ENCODE results near the gene CAPZA2. TPM values are rescaled to one million over a fixed set of nuclear protein-coding genes. Genes with fewer than 3 reads are reported as not detected.
A peak's percentile ranks its signal among the peaks of the same experiment; 100 is the strongest.

Gene CAPZA2
- polyA plus RNA-seq, 2 of the 4 experiments (the other 2 are of a cell fraction), result 151 to 213 TPM

- CTCF ChIA-PET, result interaction anchor here (0.6 to 1.5 kb wide), 2 partner anchors 18 to 474 kb away, joined by 4 read pairs; no protein-coding TSS in a partner anchor
- FAIRE-seq, result no peak
- Histone ChIP-seq H3K4me3 (no peak overlapping the region), H3K4me2 (no peak overlapping the region), H3K4me1 (no peaks in the 10 kb centered on the region), H3K27ac (no peak overlapping the region), H3K9me3 (no peaks in the 10 kb centered on the region)
- TF ChIP-seq CHD4 (IDR thresholded peaks at IDR 0.05; ENCODE audit: borderline replicate concordance) (no peak), HOXB5 (CRISPR knock-in tag; IDR thresholded peaks at IDR 0.05) (no peak), ZSCAN20 (CRISPR knock-in tag; IDR thresholded peaks at IDR 0.05) (no peak), RAD21 (conservative IDR thresholded peaks at IDR 0.05 in 1 of 2, IDR thresholded peaks at IDR 0.05 in 1 of 2) (peak in 1 of 2 experiments; percentile 21; a peak in 2 of 5 replicates), ZC3H11A (IDR thresholded peaks at IDR 0.05) (no peak), NR3C1 (IDR thresholded peaks at IDR 0.05) (no peak), SREBF2 (IDR thresholded peaks at IDR 0.05) (no peak), CTCF (IDR thresholded peaks at IDR 0.05) (0 out of 3 replicates have a peak, but pooled peaks have one; percentile 10)
- DNase-seq (ENCODE audit: low read depth in 1 of 2, low spot score in 1 of 2), result no peak
- 0 out of 6 replicates have a peak, but pooled peaks of 1 of the 2 experiments have one; percentile 36 for ATAC-seq
- POLR2A ChIA-PET, result no interaction called here
- 80% methylated on average over 4 of the region's 4 CpGs for WGBS (ENCODE audit: missing lambda C conversion rate)
Observed at GRCh38 chr7:116828281-116828680, 34.1 kb upstream of the CAPZA2 start.

GRCh38 chr7:116829041-116829440 is 33.3 kb upstream of the CAPZA2 start:
- FAIRE-seq (no peak), DNase-seq (ENCODE audit: low read depth in 1 of 2, low spot score in 1 of 2) (no peak), ATAC-seq (no peak)
- Histone ChIP-seq H3K4me1 (no peaks in the 10 kb centered on the region), H3K9me3 (no peaks in the 10 kb centered on the region), H3K4me3 (no peak overlapping the region), H3K4me2 (no peak overlapping the region), H3K27ac (no peak overlapping the region)
- WGBS (ENCODE audit: missing lambda C conversion rate), result 83% methylated on average over 3 of the region's 3 CpGs
- CTCF ChIA-PET, result interaction anchor here (1.5 kb wide), 1 partner anchor 19 kb away, joined by 4 read pairs; no protein-coding TSS in a partner anchor
- POLR2A ChIA-PET, result no interaction called here
- TF ChIP-seq REST (IDR thresholded peaks at IDR 0.05) (no peak), EHF (CRISPR knock-in tag; IDR thresholded peaks at IDR 0.05) (no peak), EP300 (IDR thresholded peaks at IDR 0.05) (no peak), HDAC2 (IDR thresholded peaks at IDR 0.05) (no peak), PHF8 (IDR thresholded peaks at IDR 0.05; ENCODE audit: borderline replicate concordance, low read depth) (no peak), BCL3 (IDR thresholded peaks at IDR 0.05) (no peak), SREBF2 (IDR thresholded peaks at IDR 0.05) (no peak), MYC (IDR thresholded peaks at IDR 0.05; ENCODE audit: borderline replicate concordance, low read length) (no peak), FOSB (CRISPR knock-in tag; IDR thresholded peaks at IDR 0.05) (no peak), TP53 (CRISPR knock-in tag; IDR thresholded peaks at IDR 0.05) (no peak), MAX (IDR thresholded peaks at IDR 0.05) (no peak), MAZ (IDR thresholded peaks at IDR 0.05; ENCODE audit: borderline replicate concordance, low read depth, low read length) (no peak), FOXS1 (CRISPR knock-in tag; IDR thresholded peaks at IDR 0.05) (no peak), CHD2 (IDR thresholded peaks at IDR 0.05; ENCODE audit: low read length, partially characterized antibody) (no peak), EHMT2 (IDR thresholded peaks at IDR 0.05; ENCODE audit: low read depth) (no peak)

Measured in A549 (cell line).